ENCODE data around the gene SCO2. TPM values are rescaled to one million over a fixed set of nuclear protein-coding genes. Genes with fewer than 3 reads are reported as not detected.
A peak's percentile ranks its signal among the peaks of the same experiment; 100 is the strongest.

Gene SCO2
- total and polyA plus RNA-seq, 2 of the 4 experiments (the other 2 are of a cell fraction), result 1.3 to 1.9 TPM

GRCh38 chr22:50526108-50526833 lies 873 bp upstream of the SCO2 start:
- H3K56ac ChIP-seq (ENCODE audit: extremely low read depth, insufficient read depth, low read length), result peak overlapping the region; percentile 83
- H3K79me1 ChIP-seq (ENCODE audit: low read depth in 1 of 2, low read length in 2 of 2), result peaks cover 11 to 46% of the 10 kb centered on the region in 2 experiments
- DNase-seq (peak; percentile 64), ATAC-seq (ENCODE audit: low read depth) (peak; percentile 56)
- peaks cover 2% of the 10 kb centered on the region; the same call in 1 of the 2 replicates for H3K27me3 ChIP-seq (ENCODE audit: control insufficient read depth, insufficient read depth, low read length)
- no peak overlapping the region for H2BK15ac ChIP-seq (ENCODE audit: low read depth, low read length)
- H3K9ac ChIP-seq (ENCODE audit: low read depth, low read length), result peak overlapping the region; percentile 89
- peak overlapping the region; percentile 79 for H4K5ac ChIP-seq (ENCODE audit: low read depth, low read length)
- no peaks in the 10 kb centered on the region for H3K9me3 ChIP-seq (ENCODE audit: control insufficient read depth, insufficient read depth, low read length)
- H4K8ac ChIP-seq (ENCODE audit: low read depth in 2 of 2, low read length in 2 of 2), result peak overlapping the region; percentile 82 to 91
- H3K9me1 ChIP-seq (ENCODE audit: insufficient read depth, low read length), result peaks cover 15% of the 10 kb centered on the region
- dilution Hi-C loops (cut with HindIII; ENCODE audit: low sequenced_read_pairs, unreplicated experiment), result no loop called here
- peak overlapping the region; percentile 96 for H2AFZ ChIP-seq (replicated peaks; ENCODE audit: low read length, poor library complexity)
- H3K4ac ChIP-seq (ENCODE audit: low read depth, low read length), result peak overlapping the region; percentile 96
- no TSS peak for BruUV-seq (replicated peaks)
- peaks cover 17% of the 10 kb centered on the region for H3K4me1 ChIP-seq (ENCODE audit: control insufficient read depth, insufficient read depth, low read length)
- peak overlapping the region; percentile 48; the same call in 1 of the 2 replicates for H3K18ac ChIP-seq (ENCODE audit: low read depth, low read length)
- H2AK5ac ChIP-seq (ENCODE audit: low read depth, low read length), result peak overlapping the region; percentile 94
- peak overlapping the region; percentile 92 for H3K14ac ChIP-seq (replicated peaks; ENCODE audit: low read depth, low read length)
- whole genome bisulfite sequencing, 2 experiments (ENCODE audit: extremely low coverage in 2 of 2, insufficient read length in 1 of 2), result 0% methylated on average over 25 of the region's 77 CpGs; no CpG with 5 or more reads in 1 of the 2 experiments
- peak overlapping the region; percentile 96 for H3K27ac ChIP-seq (ENCODE audit: insufficient read depth, low read length)
- TF ChIP-seq BHLHE40 (IDR thresholded peaks at IDR 0.05; ENCODE audit: low read depth, low read length), result no peak
- peak; percentile 24 for TF ChIP-seq RCOR1 (IDR thresholded peaks at IDR 0.05; ENCODE audit: insufficient replicate concordance, low read length)
- TF ChIP-seq CTCF (conservative IDR thresholded peaks at IDR 0.05; ENCODE audit: low read depth, low read length), result peak; percentile 64
- no peak; the same call in 1 of the 2 replicates for TF ChIP-seq POLR2A (IDR thresholded peaks at IDR 0.05; ENCODE audit: low read depth, low read length)
- no peak for TF ChIP-seq MAFK (IDR thresholded peaks at IDR 0.05; ENCODE audit: low read depth, low read length)
- no peak for TF ChIP-seq FOS (IDR thresholded peaks at IDR 0.05; ENCODE audit: low read depth, low read length)
- no peak for TF ChIP-seq RFX5 (IDR thresholded peaks at IDR 0.05; ENCODE audit: low read depth, low read length)
- peak; percentile 35 for TF ChIP-seq RAD21 (IDR thresholded peaks at IDR 0.05; ENCODE audit: low read length)
- intact Hi-C loops (cut with micrococcal nuclease), result loop anchor here (5.0 kb wide), 1 partner anchor 56 kb away; the partner anchor contains the start of gene CHKB
- H3K4me3 ChIP-seq (ENCODE audit: insufficient read depth, low read depth, low read length), result peak overlapping the region; percentile 84
- peak overlapping the region; percentile 52 for H2BK120ac ChIP-seq (ENCODE audit: low read depth, low read length)
- in situ Hi-C loops (cut with MboI; ENCODE audit: low sequenced_read_pairs), result loop anchor here (5.0 kb wide), 1 partner anchor 51 kb away; the partner anchor contains the start of gene CPT1B
- H3K4me2 ChIP-seq (ENCODE audit: low read depth, low read length), result peak overlapping the region; percentile 90
- peak overlapping the region; percentile 85 for H2BK5ac ChIP-seq (ENCODE audit: low read depth, low read length, poor library complexity, severe bottlenecking)
- H4K20me1 ChIP-seq (ENCODE audit: insufficient read depth, low read length), result peaks cover 19% of the 10 kb centered on the region
- H4K91ac ChIP-seq (ENCODE audit: insufficient read depth, low read depth, low read length), result peak overlapping the region; percentile 76
- H3K23ac ChIP-seq (ENCODE audit: low read depth, low read length), result peak overlapping the region; percentile 97
- peak overlapping the region; percentile 99 for H2AK9ac ChIP-seq (replicated peaks; ENCODE audit: low read depth, low read length, poor library complexity)
- ChIA-PET POLR2A (ENCODE audit: unreplicated experiment) (interaction anchor here (0.6 to 0.7 kb wide), 3 partner anchors 18 to 53 kb away, joined by 3 to 4 read pairs (median 3); partner anchors contain the start of genes LMF2, NCAPH2 and SYCE3), CTCF (interaction anchor here (0.5 to 1.6 kb wide), 11 partner anchors 17 to 231 kb away, joined by 3 to 8 read pairs (median 4); partner anchors contain the start of genes CHKB, LMF2, NCAPH2 and SYCE3)
- H2BK20ac ChIP-seq (ENCODE audit: low read depth, low read length), result no peak overlapping the region
- peaks cover 24% of the 10 kb centered on the region for H3K36me3 ChIP-seq (ENCODE audit: control insufficient read depth, insufficient read depth, low read length)
